ENCODE data around the gene CRTC1.

Gene CRTC1

GRCh38 chr19:18828786-18829185 lies 145.3 kb downstream of the CRTC1 start:
- Histone ChIP-seq H2BK5ac (ENCODE audit: low read length) (no peak overlapping the region), H3K4me3 (ENCODE audit: low read length in 2 of 2) (no peak overlapping the region), H2BK15ac (ENCODE audit: low read length) (no peak overlapping the region), H3K9me3 (replicated peaks in 1 of 2; ENCODE audit: control insufficient read depth in 2 of 2, insufficient read depth in 1 of 2, low read depth in 1 of 2, low read length in 2 of 2) (peaks cover 0 to 5% of the 10 kb centered on the region in 2 donors), H2AK5ac (ENCODE audit: low read depth, low read length) (no peak overlapping the region), H2AFZ (ENCODE audit: low read length) (no peak overlapping the region), H3K36me3 (replicated peaks in 1 of 2; ENCODE audit: control insufficient read depth in 2 of 2, insufficient read depth in 2 of 2, low read length in 2 of 2) (peaks cover 0 to 4% of the 10 kb centered on the region in 2 donors), H3K9ac (ENCODE audit: low read depth, low read length, poor library complexity) (no peak overlapping the region), H3K27ac (replicated peaks; ENCODE audit: low read length) (no peak overlapping the region), H3K23ac (ENCODE audit: low read depth, low read length, poor library complexity) (no peak overlapping the region), H3K4me1 (ENCODE audit: control insufficient read depth in 2 of 2, insufficient read depth in 1 of 2, low read depth in 1 of 2, low read length in 2 of 2) (peaks cover 6 to 12% of the 10 kb centered on the region in 2 donors), H2BK12ac (ENCODE audit: low read length) (no peak overlapping the region), H3K14ac (ENCODE audit: low read length) (no peak overlapping the region), H3K4me2 (ENCODE audit: insufficient read depth, low read length, poor library complexity, severe bottlenecking) (no peak overlapping the region), H2BK120ac (ENCODE audit: low read depth, low read length) (no peak overlapping the region), H4K8ac (ENCODE audit: low read depth, low read length) (no peak overlapping the region), H3K79me1 (ENCODE audit: low read depth, low read length) (peaks cover 12% of the 10 kb centered on the region), H4K91ac (ENCODE audit: low read depth, low read length, poor library complexity) (no peak overlapping the region), H3K18ac (ENCODE audit: low read length) (no peak overlapping the region), H3K4ac (ENCODE audit: low read length) (no peak overlapping the region), H3K27me3 (ENCODE audit: control insufficient read depth in 3 of 3, insufficient read depth in 3 of 3, low read depth in 1 of 3, low read length in 3 of 3) (peaks cover 0 to 6% (median 0%) of the 10 kb centered on the region in 3 experiments)
- no CpG with 5 or more reads among the region's 6 CpGs for WGBS, 2 donors (ENCODE audit: extremely low coverage in 2 of 2, insufficient read length in 2 of 2, insufficient replicate concordance in 1 of 2)
- no peak for DNase-seq (ENCODE audit: low spot score)

- no peak overlapping the region for H3K4ac ChIP-seq (ENCODE audit: low read length)
- peaks cover 5 to 20% of the 10 kb centered on the region in 2 donors for H3K36me3 ChIP-seq (replicated peaks in 1 of 2; ENCODE audit: control insufficient read depth in 2 of 2, insufficient read depth in 2 of 2, low read length in 2 of 2)
- no peak overlapping the region for H2AK5ac ChIP-seq (ENCODE audit: low read depth, low read length)
- no peak for DNase-seq (ENCODE audit: low spot score)
- H3K27ac ChIP-seq (replicated peaks; ENCODE audit: low read length): no peak overlapping the region
- WGBS, 2 donors (ENCODE audit: extremely low coverage in 2 of 2, insufficient read length in 2 of 2, insufficient replicate concordance in 1 of 2): no CpG with 5 or more reads among the region's 2 CpGs
- H3K4me3 ChIP-seq (ENCODE audit: low read length in 2 of 2): no peak overlapping the region
- no peak overlapping the region for H3K14ac ChIP-seq (ENCODE audit: low read length)
- H3K9me3 ChIP-seq (replicated peaks in 1 of 2; ENCODE audit: control insufficient read depth in 2 of 2, insufficient read depth in 1 of 2, low read depth in 1 of 2, low read length in 2 of 2): peaks cover 0 to 5% of the 10 kb centered on the region in 2 donors
- no peak overlapping the region for H2BK120ac ChIP-seq (ENCODE audit: low read depth, low read length)
- no peak overlapping the region for H2AFZ ChIP-seq (ENCODE audit: low read length)
- H2BK5ac ChIP-seq (ENCODE audit: low read length): no peak overlapping the region
- H3K27me3 ChIP-seq (ENCODE audit: control insufficient read depth in 3 of 3, insufficient read depth in 3 of 3, low read depth in 1 of 3, low read length in 3 of 3): peaks cover 0 to 6% (median 0%) of the 10 kb centered on the region in 3 experiments
- peaks cover 12 to 20% of the 10 kb centered on the region in 2 donors for H3K4me1 ChIP-seq (ENCODE audit: control insufficient read depth in 2 of 2, insufficient read depth in 1 of 2, low read depth in 1 of 2, low read length in 2 of 2)
- no peak overlapping the region for H3K18ac ChIP-seq (ENCODE audit: low read length)
- no peak overlapping the region for H3K9ac ChIP-seq (ENCODE audit: low read depth, low read length, poor library complexity)
- H2BK15ac ChIP-seq (ENCODE audit: low read length): no peak overlapping the region
- H4K91ac ChIP-seq (ENCODE audit: low read depth, low read length, poor library complexity): no peak overlapping the region
- H4K8ac ChIP-seq (ENCODE audit: low read depth, low read length): no peak overlapping the region
- no peak overlapping the region for H3K4me2 ChIP-seq (ENCODE audit: insufficient read depth, low read length, poor library complexity, severe bottlenecking)
- H2BK12ac ChIP-seq (ENCODE audit: low read length): no peak overlapping the region
- peaks cover 12% of the 10 kb centered on the region for H3K79me1 ChIP-seq (ENCODE audit: low read depth, low read length)
- H3K23ac ChIP-seq (ENCODE audit: low read depth, low read length, poor library complexity): no peak overlapping the region
Measured at GRCh38 chr19:18830488-18830887, 147.0 kb downstream of the CRTC1 start.

DNA sequence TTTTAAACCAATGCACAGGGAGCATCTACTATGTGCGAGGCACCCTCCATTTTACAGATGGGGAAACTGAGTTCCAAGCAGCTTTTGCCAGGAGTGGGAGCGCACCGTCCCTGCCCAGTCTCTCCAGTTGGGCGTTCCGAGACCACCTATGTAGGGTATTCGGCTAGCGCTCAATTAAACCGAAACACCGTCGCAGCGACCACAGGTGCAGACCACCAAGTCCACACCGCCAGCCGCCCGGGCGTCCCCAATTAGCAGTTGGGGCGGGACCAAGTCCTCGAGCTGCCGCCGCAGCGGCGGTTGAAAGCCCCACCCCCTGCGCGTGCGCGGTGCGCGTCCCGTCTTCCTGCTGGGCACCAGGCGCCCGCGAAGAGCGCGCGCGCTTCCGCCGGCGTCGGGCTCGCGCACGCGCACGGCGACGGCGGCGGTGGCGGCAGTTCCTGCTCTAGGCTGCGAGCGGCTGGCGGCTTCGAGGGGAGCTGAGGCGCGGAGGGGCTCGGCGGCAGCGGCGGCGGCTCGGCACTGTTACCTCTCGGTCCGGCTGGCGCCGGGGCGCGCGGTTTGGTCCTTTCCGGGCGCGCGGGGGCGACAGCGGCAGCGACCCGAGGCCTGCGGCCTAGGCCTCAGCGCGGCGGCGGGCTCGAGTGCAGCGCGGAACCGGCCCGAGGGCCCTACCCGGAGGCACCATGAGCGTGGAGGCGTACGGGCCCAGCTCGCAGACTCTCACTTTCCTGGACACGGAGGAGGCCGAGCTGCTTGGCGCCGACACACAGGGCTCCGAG lies 148.2 kb downstream of the CRTC1 start, which contains the start of gene UPF1:
Gene UPF1, plus strand, starts transcription at position 436 of the 782 bp plus-strand sequence. Its CDS starts 251 bp downstream, at position 687.
- no peak within 1 kb of the TSS for H2BK12ac ChIP-seq (ENCODE audit: low read length)
- H4K91ac ChIP-seq (ENCODE audit: low read depth, low read length, poor library complexity): peak within 1 kb of the TSS; percentile 85
- peaks cover 15% of the 10 kb centered on the region for H3K79me1 ChIP-seq (ENCODE audit: low read depth, low read length)
- peak within 1 kb of the TSS; percentile 99 for H3K9ac ChIP-seq (ENCODE audit: low read depth, low read length, poor library complexity)
- H3K4ac ChIP-seq (ENCODE audit: low read length): no peak within 1 kb of the TSS
- peaks cover 7 to 30% of the 10 kb centered on the region in 2 donors for H3K36me3 ChIP-seq (replicated peaks in 1 of 2; ENCODE audit: control insufficient read depth in 2 of 2, insufficient read depth in 2 of 2, low read length in 2 of 2)
- H3K27ac ChIP-seq (replicated peaks; ENCODE audit: low read length): no peak within 1 kb of the TSS
- H3K4me1 ChIP-seq (ENCODE audit: control insufficient read depth in 2 of 2, insufficient read depth in 1 of 2, low read depth in 1 of 2, low read length in 2 of 2): peaks cover 12 to 20% of the 10 kb centered on the region in 2 donors
- peak within 1 kb of the TSS; percentile 61 for H2BK120ac ChIP-seq (ENCODE audit: low read depth, low read length)
- peaks cover 0 to 5% of the 10 kb centered on the region in 2 donors for H3K9me3 ChIP-seq (replicated peaks in 1 of 2; ENCODE audit: control insufficient read depth in 2 of 2, insufficient read depth in 1 of 2, low read depth in 1 of 2, low read length in 2 of 2)
- H3K18ac ChIP-seq (ENCODE audit: low read length): peak within 1 kb of the TSS; percentile 98
- H3K14ac ChIP-seq (ENCODE audit: low read length): peak within 1 kb of the TSS; percentile 98
- DNase-seq (ENCODE audit: low spot score): peak; percentile 93
- peak within 1 kb of the TSS; percentile 97 for H2AK5ac ChIP-seq (ENCODE audit: low read depth, low read length)
- no peak within 1 kb of the TSS for H4K8ac ChIP-seq (ENCODE audit: low read depth, low read length)
- H3K23ac ChIP-seq (ENCODE audit: low read depth, low read length, poor library complexity): peak within 1 kb of the TSS; percentile 93
- H2AFZ ChIP-seq (ENCODE audit: low read length): peak within 1 kb of the TSS; percentile 99
- peak within 1 kb of the TSS; percentile 98 for H3K4me2 ChIP-seq (ENCODE audit: insufficient read depth, low read length, poor library complexity, severe bottlenecking)
- H2BK5ac ChIP-seq (ENCODE audit: low read length): peak within 1 kb of the TSS; percentile 66
- H3K4me3 ChIP-seq (ENCODE audit: low read length in 2 of 2): peak within 1 kb of the TSS; percentile 81 to 99
- peaks cover 0 to 6% (median 0%) of the 10 kb centered on the region in 3 experiments for H3K27me3 ChIP-seq (ENCODE audit: control insufficient read depth in 3 of 3, insufficient read depth in 3 of 3, low read depth in 1 of 3, low read length in 3 of 3)
- no CpG with 5 or more reads among the region's 96 CpGs for WGBS, 2 donors (ENCODE audit: extremely low coverage in 2 of 2, insufficient read length in 2 of 2, insufficient replicate concordance in 1 of 2)
- no peak within 1 kb of the TSS for H2BK15ac ChIP-seq (ENCODE audit: low read length)
